GM18511 (cell line): Measurements from ENCODE around the gene CMIP.

Source experiments
- ATAC-seq: cut with Tn5 transposase; IDR thresholded peaks from one replicate; pipeline ENCODE4 v1.9.1; 2021; ENCODE audit warnings: mild to moderate bottlenecking, moderate library complexity; ENCODE audit not compliant: unreplicated experiment

CMIP gene

DNA sequence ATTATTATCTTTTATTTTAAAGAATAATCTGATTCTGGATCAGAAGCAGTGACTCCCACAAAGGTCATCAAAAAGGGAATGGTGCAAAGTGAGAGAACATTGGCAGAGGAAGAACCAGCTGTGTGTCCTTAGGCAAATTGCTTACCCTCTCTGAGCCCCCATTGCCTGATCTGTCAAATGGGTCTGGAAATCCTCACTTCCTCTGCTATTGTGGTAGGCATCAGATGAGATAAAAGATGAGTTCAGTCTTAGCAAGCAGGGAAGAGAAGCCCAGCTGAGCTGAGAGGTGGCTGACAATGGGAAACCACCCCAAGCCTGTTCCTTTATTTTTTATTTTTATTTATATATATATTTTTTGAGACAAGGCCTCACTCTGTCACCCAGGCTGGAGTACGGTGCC is 310.2 kb downstream of the CMIP start:
- ATAC-seq, result no peak

GRCh38 chr16:81755915-81756614 is 311.5 kb downstream of the CMIP start:
- ATAC-seq, result no peak

- no peak for ATAC-seq
Observed at GRCh38 chr16:81756615-81757356, 312.2 kb downstream of the CMIP start.

DNA sequence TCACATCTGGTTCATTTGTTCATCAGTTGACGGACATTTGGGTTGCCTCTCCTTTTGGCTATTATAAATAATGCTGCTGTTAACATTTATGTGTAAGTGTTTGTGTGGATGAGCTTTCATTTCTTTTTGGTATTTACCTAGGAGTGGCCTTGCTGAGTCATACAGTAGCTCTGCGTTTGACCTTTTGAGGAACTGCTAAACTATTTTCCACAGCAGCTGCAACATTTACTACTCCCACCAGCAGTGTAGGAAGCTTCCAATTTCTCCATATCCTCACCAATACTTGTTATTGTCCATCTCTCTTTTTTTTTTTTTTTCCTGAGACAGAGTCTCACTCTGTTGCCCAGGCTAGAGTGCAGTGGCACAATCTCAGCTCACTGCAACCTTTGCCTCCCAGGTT is 313.8 kb downstream of the CMIP start:
- no peak for ATAC-seq
